GM23338 (cell line): ENCODE results near the gene SGCD.

Experiments
- CREB1 ChIP-seq: fragments of 250-450 bp; sonication (Bioruptor Pico); IDR thresholded peaks from 2 replicates; pipeline ENCODE4 v1.5.0; 2020; ENCODE audit warnings: low read depth, mild to moderate bottlenecking, moderate library complexity
- EZH2 ChIP-seq: fragments of 200-600 bp; sonication (generic); IDR thresholded peaks from one replicate; pipeline ENCODE4 v1.8.0; 2017; ENCODE audit warnings: antibody characterized with exemption, mild to moderate bottlenecking, low read depth; ENCODE audit not compliant: unreplicated experiment
- EZH2phosphoT487 ChIP-seq: fragments of 200-600 bp; sonication (generic); IDR thresholded peaks from one replicate; pipeline ENCODE4 v1.8.1; 2018; ENCODE audit warnings: antibody characterized with exemption; ENCODE audit not compliant: unreplicated experiment
- JUNB ChIP-seq: IDR thresholded peaks from one replicate; pipeline ENCODE4 v1.6.1; 2016; ENCODE audit warnings: antibody characterized with exemption; ENCODE audit not compliant: unreplicated experiment
- POLR2AphosphoS5 ChIP-seq: IDR thresholded peaks from 2 replicates; pipeline ENCODE4 v1.6.1; 2016; ENCODE audit warnings: antibody characterized with exemption, low read depth
- STAT1 ChIP-seq: IDR thresholded peaks from one replicate; pipeline ENCODE4 v1.6.1; 2016; ENCODE audit warnings: antibody characterized with exemption; ENCODE audit not compliant: unreplicated experiment
- ZNF462 ChIP-seq: fragments of 250-450 bp; sonication (Bioruptor Pico); IDR thresholded peaks from 2 replicates; pipeline ENCODE4 v1.5.0; 2020; ENCODE audit warnings: mild to moderate bottlenecking, moderate library complexity
- TF ChIP-seq, protein P1 (sequence below), 2 experiments: fragments of 200-600 bp in 1 of 2; sonication (generic) in 1 of 2; conservative IDR thresholded peaks; 2 replicates each; pipeline versions ENCODE4 v1.5.1 to v1.6.1; 2016 to 2017; ENCODE audit warnings: antibody characterized with exemption in 2 of 2, low read depth in 2 of 2, mild to moderate bottlenecking in 2 of 2, moderate library complexity in 1 of 2
- TF ChIP-seq, protein P2 (sequence below): IDR thresholded peaks from one replicate; pipeline ENCODE4 v1.6.1; 2018; ENCODE audit warnings: antibody characterized with exemption; ENCODE audit not compliant: unreplicated experiment
- TF ChIP-seq, protein P3 (sequence below): IDR thresholded peaks from 2 replicates; pipeline ENCODE4 v1.6.1; 2016; ENCODE audit warnings: antibody characterized with exemption

DNA sequence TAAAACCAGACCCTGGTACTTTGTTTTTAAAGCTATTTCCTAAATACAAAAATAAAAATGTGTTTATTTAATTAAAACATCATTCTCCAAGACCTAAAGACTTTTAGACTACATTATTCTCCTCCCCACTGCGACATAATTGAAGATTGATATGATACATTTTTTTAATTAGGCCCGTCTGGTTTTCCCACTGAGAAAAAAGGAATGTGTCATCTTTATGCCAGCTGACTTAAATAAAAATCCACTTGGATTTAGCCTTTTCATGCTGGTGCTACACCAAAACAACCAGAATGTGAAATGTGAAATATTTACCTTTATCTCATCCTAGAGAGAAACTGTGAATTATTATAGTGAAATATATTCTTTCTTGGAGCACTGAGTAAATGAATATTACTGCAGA is 367.6 kb downstream of the SGCD start:
- TF ChIP-seq EZH2 = no peak
- TF ChIP-seq, protein P1, sequence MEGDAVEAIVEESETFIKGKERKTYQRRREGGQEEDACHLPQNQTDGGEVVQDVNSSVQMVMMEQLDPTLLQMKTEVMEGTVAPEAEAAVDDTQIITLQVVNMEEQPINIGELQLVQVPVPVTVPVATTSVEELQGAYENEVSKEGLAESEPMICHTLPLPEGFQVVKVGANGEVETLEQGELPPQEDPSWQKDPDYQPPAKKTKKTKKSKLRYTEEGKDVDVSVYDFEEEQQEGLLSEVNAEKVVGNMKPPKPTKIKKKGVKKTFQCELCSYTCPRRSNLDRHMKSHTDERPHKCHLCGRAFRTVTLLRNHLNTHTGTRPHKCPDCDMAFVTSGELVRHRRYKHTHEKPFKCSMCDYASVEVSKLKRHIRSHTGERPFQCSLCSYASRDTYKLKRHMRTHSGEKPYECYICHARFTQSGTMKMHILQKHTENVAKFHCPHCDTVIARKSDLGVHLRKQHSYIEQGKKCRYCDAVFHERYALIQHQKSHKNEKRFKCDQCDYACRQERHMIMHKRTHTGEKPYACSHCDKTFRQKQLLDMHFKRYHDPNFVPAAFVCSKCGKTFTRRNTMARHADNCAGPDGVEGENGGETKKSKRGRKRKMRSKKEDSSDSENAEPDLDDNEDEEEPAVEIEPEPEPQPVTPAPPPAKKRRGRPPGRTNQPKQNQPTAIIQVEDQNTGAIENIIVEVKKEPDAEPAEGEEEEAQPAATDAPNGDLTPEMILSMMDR (conservative IDR thresholded peaks at IDR 0.05; ENCODE audit: low read depth in 2 of 2) = no peak
- no peak for TF ChIP-seq JUNB
- no peak for TF ChIP-seq POLR2AphosphoS5
- TF ChIP-seq CREB1 = no peak
- TF ChIP-seq, protein P2, sequence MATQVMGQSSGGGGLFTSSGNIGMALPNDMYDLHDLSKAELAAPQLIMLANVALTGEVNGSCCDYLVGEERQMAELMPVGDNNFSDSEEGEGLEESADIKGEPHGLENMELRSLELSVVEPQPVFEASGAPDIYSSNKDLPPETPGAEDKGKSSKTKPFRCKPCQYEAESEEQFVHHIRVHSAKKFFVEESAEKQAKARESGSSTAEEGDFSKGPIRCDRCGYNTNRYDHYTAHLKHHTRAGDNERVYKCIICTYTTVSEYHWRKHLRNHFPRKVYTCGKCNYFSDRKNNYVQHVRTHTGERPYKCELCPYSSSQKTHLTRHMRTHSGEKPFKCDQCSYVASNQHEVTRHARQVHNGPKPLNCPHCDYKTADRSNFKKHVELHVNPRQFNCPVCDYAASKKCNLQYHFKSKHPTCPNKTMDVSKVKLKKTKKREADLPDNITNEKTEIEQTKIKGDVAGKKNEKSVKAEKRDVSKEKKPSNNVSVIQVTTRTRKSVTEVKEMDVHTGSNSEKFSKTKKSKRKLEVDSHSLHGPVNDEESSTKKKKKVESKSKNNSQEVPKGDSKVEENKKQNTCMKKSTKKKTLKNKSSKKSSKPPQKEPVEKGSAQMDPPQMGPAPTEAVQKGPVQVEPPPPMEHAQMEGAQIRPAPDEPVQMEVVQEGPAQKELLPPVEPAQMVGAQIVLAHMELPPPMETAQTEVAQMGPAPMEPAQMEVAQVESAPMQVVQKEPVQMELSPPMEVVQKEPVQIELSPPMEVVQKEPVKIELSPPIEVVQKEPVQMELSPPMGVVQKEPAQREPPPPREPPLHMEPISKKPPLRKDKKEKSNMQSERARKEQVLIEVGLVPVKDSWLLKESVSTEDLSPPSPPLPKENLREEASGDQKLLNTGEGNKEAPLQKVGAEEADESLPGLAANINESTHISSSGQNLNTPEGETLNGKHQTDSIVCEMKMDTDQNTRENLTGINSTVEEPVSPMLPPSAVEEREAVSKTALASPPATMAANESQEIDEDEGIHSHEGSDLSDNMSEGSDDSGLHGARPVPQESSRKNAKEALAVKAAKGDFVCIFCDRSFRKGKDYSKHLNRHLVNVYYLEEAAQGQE = no peak
- no peak for TF ChIP-seq EZH2phosphoT487
- TF ChIP-seq ZNF462 (CRISPR knock-in tag) = no peak
- TF ChIP-seq STAT1 = no peak
- TF ChIP-seq, protein P3, sequence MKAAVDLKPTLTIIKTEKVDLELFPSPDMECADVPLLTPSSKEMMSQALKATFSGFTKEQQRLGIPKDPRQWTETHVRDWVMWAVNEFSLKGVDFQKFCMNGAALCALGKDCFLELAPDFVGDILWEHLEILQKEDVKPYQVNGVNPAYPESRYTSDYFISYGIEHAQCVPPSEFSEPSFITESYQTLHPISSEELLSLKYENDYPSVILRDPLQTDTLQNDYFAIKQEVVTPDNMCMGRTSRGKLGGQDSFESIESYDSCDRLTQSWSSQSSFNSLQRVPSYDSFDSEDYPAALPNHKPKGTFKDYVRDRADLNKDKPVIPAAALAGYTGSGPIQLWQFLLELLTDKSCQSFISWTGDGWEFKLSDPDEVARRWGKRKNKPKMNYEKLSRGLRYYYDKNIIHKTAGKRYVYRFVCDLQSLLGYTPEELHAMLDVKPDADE = no peak
